GM23338 (cell line): ENCODE results near the gene GNAI1. TPM values are rescaled to one million over a fixed set of nuclear protein-coding genes. Genes with fewer than 3 reads are reported as not detected.

ENCODE experiments used
- ATAC-seq: fragments of 200-7000 bp; cut with Tn5 transposase; 3 replicates; pipeline ENCODE4 v1.9.1; 2020
- DNase-seq: peaks from one replicate; pipeline ENCODE4 v3.0.0-alpha.2; 2015; ENCODE audit warnings: low spot score
- H2AFZ ChIP-seq: fragments of 200-600 bp; sonication (generic); 2 replicates; pipeline ENCODE4 v1.8.0; 2016; ENCODE audit warnings: antibody characterized with exemption, mild to moderate bottlenecking, moderate library complexity
- H3F3A ChIP-seq: fragments of 200-600 bp; sonication (generic); replicated peaks from 2 replicates; pipeline ENCODE4 v1.8.0; 2017; ENCODE audit warnings: antibody characterized with exemption, mixed run types, low read depth
- H3K27ac ChIP-seq: fragments of 200-600 bp; sonication (generic); 2 replicates; pipeline ENCODE4 v1.6.1; 2016; ENCODE audit warnings: low read depth
- H3K27me3 ChIP-seq: fragments of 200-600 bp; sonication (generic); 2 replicates; pipeline ENCODE4 v1.8.0; 2016; ENCODE audit warnings: mild to moderate bottlenecking, mixed run types, moderate library complexity; ENCODE audit not compliant: insufficient read depth
- H3K36me3 ChIP-seq: fragments of 200-600 bp; sonication (generic); 2 replicates; pipeline ENCODE4 v1.8.0; 2016; ENCODE audit warnings: mild to moderate bottlenecking; ENCODE audit not compliant: insufficient read depth
- H3K4me1 ChIP-seq: fragments of 200-600 bp; sonication (generic); 2 replicates; pipeline ENCODE4 v1.8.0; 2016; ENCODE audit warnings: mild to moderate bottlenecking, moderate library complexity; ENCODE audit not compliant: insufficient read depth
- H3K4me2 ChIP-seq: fragments of 200-600 bp; sonication (generic); 2 replicates; pipeline ENCODE4 v1.7.1; 2017; ENCODE audit warnings: mixed run types
- H3K4me3 ChIP-seq: fragments of 200-600 bp; sonication (generic); 2 replicates; pipeline ENCODE4 v1.6.1; 2016; ENCODE audit warnings: mixed run types
- H3K79me2 ChIP-seq: fragments of 200-600 bp; sonication (generic); replicated peaks from 2 replicates; pipeline ENCODE4 v1.8.0; 2017; ENCODE audit warnings: mild to moderate bottlenecking; ENCODE audit not compliant: insufficient read depth
- H3K9me2 ChIP-seq: fragments of 200-600 bp; sonication (generic); 2 replicates; pipeline ENCODE4 v1.8.0; 2017; ENCODE audit not compliant: insufficient read depth
- H4K20me1 ChIP-seq: fragments of 200-600 bp; sonication (generic); replicated peaks from 2 replicates; pipeline ENCODE4 v1.8.0; 2017; ENCODE audit warnings: mild to moderate bottlenecking; ENCODE audit not compliant: insufficient read depth
- H3K27ac Mint-ChIP-seq: 2 replicates; pipeline ENCODE4 v1.8.0; 2020; ENCODE audit warnings: inconsistent platforms, mild to moderate bottlenecking, moderate library complexity, mixed read lengths
- H3K27me3 Mint-ChIP-seq: 3 replicates; pipeline ENCODE4 v1.8.0; 2022; ENCODE audit warnings: low read depth, mild to moderate bottlenecking, moderate library complexity, mixed read lengths, inconsistent platforms; ENCODE audit not compliant: insufficient read depth, poor library complexity
- H3K36me3 Mint-ChIP-seq: 3 replicates; pipeline ENCODE4 v1.8.0; 2021; ENCODE audit warnings: low read depth, mild to moderate bottlenecking, inconsistent platforms, moderate library complexity, mixed read lengths
- H3K4me1 Mint-ChIP-seq: 3 replicates; pipeline ENCODE4 v1.8.0; 2020; ENCODE audit warnings: mild to moderate bottlenecking, inconsistent platforms, mixed read lengths
- H3K4me3 Mint-ChIP-seq: 3 replicates; pipeline ENCODE4 v1.8.0; 2021; ENCODE audit warnings: moderate library complexity, mild to moderate bottlenecking, inconsistent platforms, mixed read lengths
- H3K9me3 Mint-ChIP-seq: 3 replicates; pipeline ENCODE4 v1.8.0; 2020; ENCODE audit warnings: moderate library complexity, mild to moderate bottlenecking, inconsistent platforms, mixed read lengths
- EZH2 ChIP-seq: fragments of 200-600 bp; sonication (generic); IDR thresholded peaks from one replicate; pipeline ENCODE4 v1.8.0; 2017; ENCODE audit warnings: antibody characterized with exemption, mild to moderate bottlenecking, low read depth; ENCODE audit not compliant: unreplicated experiment
- POLR2AphosphoS5 ChIP-seq: IDR thresholded peaks from 2 replicates; pipeline ENCODE4 v1.6.1; 2016; ENCODE audit warnings: antibody characterized with exemption, low read depth
- ZNF114 ChIP-seq: fragments of 250-450 bp; sonication (Bioruptor Pico); IDR thresholded peaks from 2 replicates; pipeline ENCODE4 v1.5.0; 2020; ENCODE audit warnings: mild to moderate bottlenecking, moderate library complexity
- ZNF331 ChIP-seq: fragments of 250-450 bp; sonication (Bioruptor Pico); IDR thresholded peaks from 2 replicates; pipeline ENCODE4 v1.5.0; 2020; ENCODE audit warnings: low read depth, mild to moderate bottlenecking, moderate library complexity
- polyA plus RNA-seq: library from polyadenylated mRNA; unstranded; fragments of >200 nt; fragmentation: Nextera tagmentation; extraction: Ambion mirVana; gene quantifications from 2 replicates; pipeline ENCODE4 v1.2.1, GENCODE V29; 2016
- total RNA-seq: library from RNA; depleted of rRNA; stranded (reverse); fragments of >200 nt; shearing (Covaris generic); gene quantifications from 2 replicates; pipeline ENCODE4 v1.2.3, GENCODE V29; 2014
- TF ChIP-seq, protein P1 (sequence below): fragments of 250-450 bp; sonication (Bioruptor Pico); IDR thresholded peaks from 2 replicates; pipeline ENCODE4 v1.5.0; 2020; ENCODE audit warnings: mild to moderate bottlenecking, moderate library complexity
- TF ChIP-seq, protein P2 (sequence below): IDR thresholded peaks from 2 replicates; pipeline ENCODE4 v1.6.1; 2016; ENCODE audit warnings: antibody characterized with exemption

Gene GNAI1
- total and polyA plus RNA-seq, 2 experiments from 2014 or later, result 31.3 to 36.9 TPM

DNA sequence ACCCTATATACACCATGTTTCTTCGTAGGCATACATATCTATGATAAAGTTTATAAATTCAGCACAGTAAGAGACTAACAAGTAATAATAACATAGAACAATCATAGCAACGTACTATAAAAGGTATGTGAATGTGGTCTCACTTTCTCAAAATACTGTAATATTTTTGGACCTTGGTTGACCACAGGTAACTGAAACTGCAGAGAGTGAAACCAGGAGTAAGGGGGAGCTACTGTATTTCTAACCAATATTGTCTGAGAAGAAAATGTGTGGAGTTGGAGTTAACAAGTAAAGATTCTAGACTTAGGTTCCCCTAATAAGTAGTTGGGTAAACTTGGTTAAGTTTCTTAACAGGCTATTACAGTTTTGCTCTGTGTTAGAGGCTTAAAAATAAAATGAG, 72.1 kb downstream of the GNAI1 start (continued):
- TF ChIP-seq, protein P1, sequence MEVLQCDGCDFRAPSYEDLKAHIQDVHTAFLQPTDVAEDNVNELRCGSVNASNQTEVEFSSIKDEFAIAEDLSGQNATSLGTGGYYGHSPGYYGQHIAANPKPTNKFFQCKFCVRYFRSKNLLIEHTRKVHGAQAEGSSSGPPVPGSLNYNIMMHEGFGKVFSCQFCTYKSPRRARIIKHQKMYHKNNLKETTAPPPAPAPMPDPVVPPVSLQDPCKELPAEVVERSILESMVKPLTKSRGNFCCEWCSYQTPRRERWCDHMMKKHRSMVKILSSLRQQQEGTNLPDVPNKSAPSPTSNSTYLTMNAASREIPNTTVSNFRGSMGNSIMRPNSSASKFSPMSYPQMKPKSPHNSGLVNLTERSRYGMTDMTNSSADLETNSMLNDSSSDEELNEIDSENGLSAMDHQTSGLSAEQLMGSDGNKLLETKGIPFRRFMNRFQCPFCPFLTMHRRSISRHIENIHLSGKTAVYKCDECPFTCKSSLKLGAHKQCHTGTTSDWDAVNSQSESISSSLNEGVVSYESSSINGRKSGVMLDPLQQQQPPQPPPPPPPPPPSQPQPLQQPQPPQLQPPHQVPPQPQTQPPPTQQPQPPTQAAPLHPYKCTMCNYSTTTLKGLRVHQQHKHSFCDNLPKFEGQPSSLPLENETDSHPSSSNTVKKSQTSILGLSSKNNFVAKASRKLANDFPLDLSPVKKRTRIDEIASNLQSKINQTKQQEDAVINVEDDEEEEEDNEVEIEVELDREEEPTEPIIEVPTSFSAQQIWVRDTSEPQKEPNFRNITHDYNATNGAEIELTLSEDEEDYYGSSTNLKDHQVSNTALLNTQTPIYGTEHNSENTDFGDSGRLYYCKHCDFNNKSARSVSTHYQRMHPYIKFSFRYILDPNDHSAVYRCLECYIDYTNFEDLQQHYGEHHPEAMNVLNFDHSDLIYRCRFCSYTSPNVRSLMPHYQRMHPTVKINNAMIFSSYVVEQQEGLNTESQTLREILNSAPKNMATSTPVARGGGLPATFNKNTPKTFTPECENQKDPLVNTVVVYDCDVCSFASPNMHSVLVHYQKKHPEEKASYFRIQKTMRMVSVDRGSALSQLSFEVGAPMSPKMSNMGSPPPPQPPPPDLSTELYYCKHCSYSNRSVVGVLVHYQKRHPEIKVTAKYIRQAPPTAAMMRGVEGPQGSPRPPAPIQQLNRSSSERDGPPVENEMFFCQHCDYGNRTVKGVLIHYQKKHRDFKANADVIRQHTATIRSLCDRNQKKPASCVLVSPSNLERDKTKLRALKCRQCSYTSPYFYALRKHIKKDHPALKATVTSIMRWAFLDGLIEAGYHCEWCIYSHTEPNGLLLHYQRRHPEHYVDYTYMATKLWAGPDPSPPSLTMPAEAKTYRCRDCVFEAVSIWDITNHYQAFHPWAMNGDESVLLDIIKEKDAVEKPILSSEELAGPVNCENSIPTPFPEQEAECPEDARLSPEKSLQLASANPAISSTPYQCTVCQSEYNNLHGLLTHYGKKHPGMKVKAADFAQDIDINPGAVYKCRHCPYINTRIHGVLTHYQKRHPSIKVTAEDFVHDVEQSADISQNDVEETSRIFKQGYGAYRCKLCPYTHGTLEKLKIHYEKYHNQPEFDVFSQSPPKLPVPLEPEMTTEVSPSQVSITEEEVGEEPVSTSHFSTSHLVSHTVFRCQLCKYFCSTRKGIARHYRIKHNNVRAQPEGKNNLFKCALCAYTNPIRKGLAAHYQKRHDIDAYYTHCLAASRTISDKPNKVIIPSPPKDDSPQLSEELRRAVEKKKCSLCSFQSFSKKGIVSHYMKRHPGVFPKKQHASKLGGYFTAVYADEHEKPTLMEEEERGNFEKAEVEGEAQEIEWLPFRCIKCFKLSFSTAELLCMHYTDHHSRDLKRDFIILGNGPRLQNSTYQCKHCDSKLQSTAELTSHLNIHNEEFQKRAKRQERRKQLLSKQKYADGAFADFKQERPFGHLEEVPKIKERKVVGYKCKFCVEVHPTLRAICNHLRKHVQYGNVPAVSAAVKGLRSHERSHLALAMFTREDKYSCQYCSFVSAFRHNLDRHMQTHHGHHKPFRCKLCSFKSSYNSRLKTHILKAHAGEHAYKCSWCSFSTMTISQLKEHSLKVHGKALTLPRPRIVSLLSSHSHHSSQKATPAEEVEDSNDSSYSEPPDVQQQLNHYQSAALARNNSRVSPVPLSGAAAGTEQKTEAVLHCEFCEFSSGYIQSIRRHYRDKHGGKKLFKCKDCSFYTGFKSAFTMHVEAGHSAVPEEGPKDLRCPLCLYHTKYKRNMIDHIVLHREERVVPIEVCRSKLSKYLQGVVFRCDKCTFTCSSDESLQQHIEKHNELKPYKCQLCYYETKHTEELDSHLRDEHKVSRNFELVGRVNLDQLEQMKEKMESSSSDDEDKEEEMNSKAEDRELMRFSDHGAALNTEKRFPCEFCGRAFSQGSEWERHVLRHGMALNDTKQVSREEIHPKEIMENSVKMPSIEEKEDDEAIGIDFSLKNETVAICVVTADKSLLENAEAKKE, result no peak
- TF ChIP-seq ZNF114 (no peak), POLR2AphosphoS5 (no peak), ZNF331 (CRISPR knock-in tag) (no peak)
- TF ChIP-seq, protein P2, sequence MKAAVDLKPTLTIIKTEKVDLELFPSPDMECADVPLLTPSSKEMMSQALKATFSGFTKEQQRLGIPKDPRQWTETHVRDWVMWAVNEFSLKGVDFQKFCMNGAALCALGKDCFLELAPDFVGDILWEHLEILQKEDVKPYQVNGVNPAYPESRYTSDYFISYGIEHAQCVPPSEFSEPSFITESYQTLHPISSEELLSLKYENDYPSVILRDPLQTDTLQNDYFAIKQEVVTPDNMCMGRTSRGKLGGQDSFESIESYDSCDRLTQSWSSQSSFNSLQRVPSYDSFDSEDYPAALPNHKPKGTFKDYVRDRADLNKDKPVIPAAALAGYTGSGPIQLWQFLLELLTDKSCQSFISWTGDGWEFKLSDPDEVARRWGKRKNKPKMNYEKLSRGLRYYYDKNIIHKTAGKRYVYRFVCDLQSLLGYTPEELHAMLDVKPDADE, result no peak

DNA sequence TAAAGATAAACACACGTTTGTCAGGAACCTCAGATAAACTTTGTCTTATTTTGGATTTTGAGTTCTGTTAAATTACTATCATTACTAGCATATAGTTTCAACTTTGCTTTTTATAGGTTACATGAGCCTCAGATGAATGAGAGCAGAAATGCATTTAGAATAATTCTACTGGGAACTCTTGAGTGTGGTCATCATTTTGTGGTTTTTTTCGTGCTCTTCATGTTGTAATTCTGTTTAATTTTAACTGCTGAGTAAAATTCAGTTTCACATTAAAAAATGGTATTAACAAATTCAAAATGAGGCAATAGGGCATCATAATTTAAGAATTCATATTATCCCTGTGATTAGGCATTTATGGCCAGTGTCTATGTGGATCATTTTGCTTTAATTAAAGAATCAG, 72.9 kb downstream of the GNAI1 start:
- H3K4me1 Mint-ChIP-seq, result no peaks in the 10 kb centered on the region
- H3K27ac Mint-ChIP-seq, result no peak overlapping the region
- Histone ChIP-seq H3K9me2 (no peaks in the 10 kb centered on the region), H3F3A (no peaks in the 10 kb centered on the region), H3K36me3 (peaks cover 5% of the 10 kb centered on the region; the same call in 1 of the 2 replicates), H3K79me2 (no peaks in the 10 kb centered on the region), H3K4me2 (no peak overlapping the region), H4K20me1 (no peaks in the 10 kb centered on the region), H2AFZ (no peak overlapping the region), H3K27me3 (no peaks in the 10 kb centered on the region), H3K4me3 (no peak overlapping the region), H3K27ac (no peak overlapping the region), H3K4me1 (no peaks in the 10 kb centered on the region)
- no peak for DNase-seq
- TF ChIP-seq, protein P1, result no peak
- no peak for TF ChIP-seq EZH2
- no peaks in the 10 kb centered on the region for H3K27me3 Mint-ChIP-seq
- H3K9me3 Mint-ChIP-seq, result no peaks in the 10 kb centered on the region
- H3K4me3 Mint-ChIP-seq, result no peak overlapping the region
- peaks cover 13% of the 10 kb centered on the region; the same call in 2 of the 3 replicates for H3K36me3 Mint-ChIP-seq
- ATAC-seq, result no peak
